ENCODE data around the gene SLC44A1. TPM values are rescaled to one million over a fixed set of nuclear protein-coding genes. Genes with fewer than 3 reads are reported as not detected.

The SLC44A1 gene
- total and polyA plus RNA-seq, 2 of the 13 experiments (the other 11 are each of a cell fraction or from before 2014, with no cell fraction given): 21.4 to 40.8 TPM

DNA sequence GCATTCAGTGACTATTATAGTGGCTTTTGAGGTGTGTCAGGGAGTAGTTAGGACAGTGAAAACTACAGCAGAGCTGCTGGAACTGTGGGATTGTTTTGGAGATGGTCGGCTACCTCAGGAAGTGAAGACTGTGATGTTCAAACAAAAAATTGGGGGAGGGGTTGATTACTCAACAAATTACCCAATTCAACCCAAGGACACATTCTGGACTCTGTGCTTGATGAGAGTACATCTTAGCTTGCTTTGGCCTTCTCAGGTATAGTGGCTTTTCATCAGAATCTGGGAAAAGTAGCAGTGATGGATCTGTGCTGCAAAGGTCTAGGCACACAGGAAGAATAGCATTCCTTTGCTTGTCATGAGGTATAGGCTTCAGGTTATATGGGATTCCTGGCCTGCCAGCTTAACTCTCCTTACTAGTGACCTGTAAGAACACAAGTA is 47.0 kb downstream of the SLC44A1 start (continued):
- TF ChIP-seq, protein P1, sequence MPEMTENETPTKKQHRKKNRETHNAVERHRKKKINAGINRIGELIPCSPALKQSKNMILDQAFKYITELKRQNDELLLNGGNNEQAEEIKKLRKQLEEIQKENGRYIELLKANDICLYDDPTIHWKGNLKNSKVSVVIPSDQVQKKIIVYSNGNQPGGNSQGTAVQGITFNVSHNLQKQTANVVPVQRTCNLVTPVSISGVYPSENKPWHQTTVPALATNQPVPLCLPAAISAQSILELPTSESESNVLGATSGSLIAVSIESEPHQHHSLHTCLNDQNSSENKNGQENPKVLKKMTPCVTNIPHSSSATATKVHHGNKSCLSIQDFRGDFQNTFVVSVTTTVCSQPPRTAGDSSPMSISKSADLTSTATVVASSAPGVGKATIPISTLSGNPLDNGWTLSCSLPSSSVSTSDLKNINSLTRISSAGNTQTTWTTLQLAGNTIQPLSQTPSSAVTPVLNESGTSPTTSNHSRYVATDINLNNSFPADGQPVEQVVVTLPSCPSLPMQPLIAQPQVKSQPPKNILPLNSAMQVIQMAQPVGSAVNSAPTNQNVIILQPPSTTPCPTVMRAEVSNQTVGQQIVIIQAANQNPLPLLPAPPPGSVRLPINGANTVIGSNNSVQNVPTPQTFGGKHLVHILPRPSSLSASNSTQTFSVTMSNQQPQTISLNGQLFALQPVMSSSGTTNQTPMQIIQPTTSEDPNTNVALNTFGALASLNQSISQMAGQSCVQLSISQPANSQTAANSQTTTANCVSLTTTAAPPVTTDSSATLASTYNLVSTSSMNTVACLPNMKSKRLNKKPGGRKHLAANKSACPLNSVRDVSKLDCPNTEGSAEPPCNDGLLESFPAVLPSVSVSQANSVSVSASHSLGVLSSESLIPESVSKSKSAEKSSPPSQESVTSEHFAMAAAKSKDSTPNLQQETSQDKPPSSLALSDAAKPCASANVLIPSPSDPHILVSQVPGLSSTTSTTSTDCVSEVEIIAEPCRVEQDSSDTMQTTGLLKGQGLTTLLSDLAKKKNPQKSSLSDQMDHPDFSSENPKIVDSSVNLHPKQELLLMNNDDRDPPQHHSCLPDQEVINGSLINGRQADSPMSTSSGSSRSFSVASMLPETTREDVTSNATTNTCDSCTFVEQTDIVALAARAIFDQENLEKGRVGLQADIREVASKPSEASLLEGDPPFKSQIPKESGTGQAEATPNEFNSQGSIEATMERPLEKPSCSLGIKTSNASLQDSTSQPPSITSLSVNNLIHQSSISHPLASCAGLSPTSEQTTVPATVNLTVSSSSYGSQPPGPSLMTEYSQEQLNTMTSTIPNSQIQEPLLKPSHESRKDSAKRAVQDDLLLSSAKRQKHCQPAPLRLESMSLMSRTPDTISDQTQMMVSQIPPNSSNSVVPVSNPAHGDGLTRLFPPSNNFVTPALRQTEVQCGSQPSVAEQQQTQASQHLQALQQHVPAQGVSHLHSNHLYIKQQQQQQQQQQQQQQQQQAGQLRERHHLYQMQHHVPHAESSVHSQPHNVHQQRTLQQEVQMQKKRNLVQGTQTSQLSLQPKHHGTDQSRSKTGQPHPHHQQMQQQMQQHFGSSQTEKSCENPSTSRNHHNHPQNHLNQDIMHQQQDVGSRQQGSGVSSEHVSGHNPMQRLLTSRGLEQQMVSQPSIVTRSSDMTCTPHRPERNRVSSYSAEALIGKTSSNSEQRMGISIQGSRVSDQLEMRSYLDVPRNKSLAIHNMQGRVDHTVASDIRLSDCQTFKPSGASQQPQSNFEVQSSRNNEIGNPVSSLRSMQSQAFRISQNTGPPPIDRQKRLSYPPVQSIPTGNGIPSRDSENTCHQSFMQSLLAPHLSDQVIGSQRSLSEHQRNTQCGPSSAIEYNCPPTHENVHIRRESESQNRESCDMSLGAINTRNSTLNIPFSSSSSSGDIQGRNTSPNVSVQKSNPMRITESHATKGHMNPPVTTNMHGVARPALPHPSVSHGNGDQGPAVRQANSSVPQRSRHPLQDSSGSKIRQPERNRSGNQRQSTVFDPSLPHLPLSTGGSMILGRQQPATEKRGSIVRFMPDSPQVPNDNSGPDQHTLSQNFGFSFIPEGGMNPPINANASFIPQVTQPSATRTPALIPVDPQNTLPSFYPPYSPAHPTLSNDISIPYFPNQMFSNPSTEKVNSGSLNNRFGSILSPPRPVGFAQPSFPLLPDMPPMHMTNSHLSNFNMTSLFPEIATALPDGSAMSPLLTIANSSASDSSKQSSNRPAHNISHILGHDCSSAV (CRISPR knock-in tag; IDR thresholded peaks at IDR 0.05; ENCODE audit: borderline replicate concordance): no peak
- TF ChIP-seq DNMT1 (CRISPR knock-in tag; IDR thresholded peaks at IDR 0.05) (no peak), ZNF768 (CRISPR knock-in tag; IDR thresholded peaks at IDR 0.05) (no peak), ZNF614 (CRISPR knock-in tag; IDR thresholded peaks at IDR 0.05; ENCODE audit: borderline replicate concordance) (peak; percentile 89), ZNF652 (CRISPR knock-in tag; IDR thresholded peaks at IDR 0.05; ENCODE audit: borderline replicate concordance, low read depth) (no peak), AHR (CRISPR knock-in tag; IDR thresholded peaks at IDR 0.05) (no peak), FOXA3 (CRISPR knock-in tag; IDR thresholded peaks at IDR 0.05) (peak; percentile 92), THAP11 (CRISPR knock-in tag; IDR thresholded peaks at IDR 0.05) (peak; percentile 71; the same call in 1 of the 2 replicates), FOXP1 (IDR thresholded peaks at IDR 0.05) (no peak), FOXP1 (CRISPR knock-in tag; IDR thresholded peaks at IDR 0.05) (peak; percentile 82), ZBTB7A (CRISPR knock-in tag; IDR thresholded peaks at IDR 0.05) (no peak), CBX2 (IDR thresholded peaks at IDR 0.05; ENCODE audit: low read depth, low read length) (no peak), CBX2 (CRISPR knock-in tag; IDR thresholded peaks at IDR 0.05; ENCODE audit: low read depth) (no peak), ETV6 (CRISPR knock-in tag; conservative IDR thresholded peaks at IDR 0.05) (no peak), MTF1 (CRISPR knock-in tag; IDR thresholded peaks at IDR 0.05) (no peak), ARNTL (CRISPR knock-in tag; IDR thresholded peaks at IDR 0.05) (no peak), DR1 (CRISPR knock-in tag; IDR thresholded peaks at IDR 0.05) (no peak), SMAD1 (CRISPR knock-in tag; IDR thresholded peaks at IDR 0.05; ENCODE audit: borderline replicate concordance, low read depth) (no peak), ZNF570 (CRISPR knock-in tag; IDR thresholded peaks at IDR 0.05; ENCODE audit: borderline replicate concordance) (no peak), NFIB (CRISPR knock-in tag; IDR thresholded peaks at IDR 0.05; ENCODE audit: borderline replicate concordance) (no peak), GABPA (IDR thresholded peaks at IDR 0.05; ENCODE audit: low read depth, low read length) (no peak), GABPA (CRISPR knock-in tag; IDR thresholded peaks at IDR 0.05; ENCODE audit: low read depth) (peak; percentile 45; the same call in 1 of the 2 replicates), KAT8 (CRISPR knock-in tag; IDR thresholded peaks at IDR 0.05) (peak; percentile 80)
- TF ChIP-seq, protein P2, sequence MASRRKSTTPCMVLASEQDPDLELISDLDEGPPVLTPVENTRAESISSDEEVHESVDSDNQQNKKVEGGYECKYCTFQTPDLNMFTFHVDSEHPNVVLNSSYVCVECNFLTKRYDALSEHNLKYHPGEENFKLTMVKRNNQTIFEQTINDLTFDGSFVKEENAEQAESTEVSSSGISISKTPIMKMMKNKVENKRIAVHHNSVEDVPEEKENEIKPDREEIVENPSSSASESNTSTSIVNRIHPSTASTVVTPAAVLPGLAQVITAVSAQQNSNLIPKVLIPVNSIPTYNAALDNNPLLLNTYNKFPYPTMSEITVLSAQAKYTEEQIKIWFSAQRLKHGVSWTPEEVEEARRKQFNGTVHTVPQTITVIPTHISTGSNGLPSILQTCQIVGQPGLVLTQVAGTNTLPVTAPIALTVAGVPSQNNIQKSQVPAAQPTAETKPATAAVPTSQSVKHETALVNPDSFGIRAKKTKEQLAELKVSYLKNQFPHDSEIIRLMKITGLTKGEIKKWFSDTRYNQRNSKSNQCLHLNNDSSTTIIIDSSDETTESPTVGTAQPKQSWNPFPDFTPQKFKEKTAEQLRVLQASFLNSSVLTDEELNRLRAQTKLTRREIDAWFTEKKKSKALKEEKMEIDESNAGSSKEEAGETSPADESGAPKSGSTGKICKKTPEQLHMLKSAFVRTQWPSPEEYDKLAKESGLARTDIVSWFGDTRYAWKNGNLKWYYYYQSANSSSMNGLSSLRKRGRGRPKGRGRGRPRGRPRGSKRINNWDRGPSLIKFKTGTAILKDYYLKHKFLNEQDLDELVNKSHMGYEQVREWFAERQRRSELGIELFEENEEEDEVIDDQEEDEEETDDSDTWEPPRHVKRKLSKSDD (CRISPR knock-in tag; IDR thresholded peaks at IDR 0.05; ENCODE audit: low read depth): 0 out of 2 replicates have a peak, but pooled peaks have one; percentile 59
